ENCODE measurements around the gene SNX27. TPM values are rescaled to one million over a fixed set of nuclear protein-coding genes. Genes with fewer than 3 reads are reported as not detected.
"Not testable (repeated sequence)": the region's sequence is repeated elsewhere in the genome, so short reads cannot be mapped to it uniquely, and the experiment has no call there.

SNX27 gene
- total RNA-seq, 2 donors from 2014 or later = 33.6 to 36.3 TPM

GRCh38 chr1:151639466-151639865 lies 27.6 kb downstream of the SNX27 start:
- no peaks in the 10 kb centered on the region for H3K27me3 Mint-ChIP-seq
- ATAC-seq (replicated peaks) = no peak
- peaks cover 9% of the 10 kb centered on the region for H3K36me3 Mint-ChIP-seq (ENCODE audit: low read depth)
- no peak overlapping the region for H3K4me3 Mint-ChIP-seq
- no peaks in the 10 kb centered on the region for H3K9me3 Mint-ChIP-seq
- no peak overlapping the region for H3K27ac Mint-ChIP-seq
- H3K4me1 Mint-ChIP-seq = peaks cover 13% of the 10 kb centered on the region

GRCh38 chr1:151641229-151641628 lies 29.4 kb downstream of the SNX27 start:
- Mint-ChIP-seq H3K36me3 (ENCODE audit: low read depth) (peaks cover 16% of the 10 kb centered on the region), H3K4me1 (peaks cover 17% of the 10 kb centered on the region), H3K27me3 (no peaks in the 10 kb centered on the region), H3K9me3 (no peaks in the 10 kb centered on the region), H3K4me3 (no peak overlapping the region), H3K27ac (no peak overlapping the region)
- ATAC-seq (replicated peaks) = peak; percentile 80

GRCh38 chr1:151643085-151643484 lies 31.2 kb downstream of the SNX27 start:
- Mint-ChIP-seq H3K4me1 (peaks cover 17% of the 10 kb centered on the region), H3K36me3 (ENCODE audit: low read depth) (peaks cover 23% of the 10 kb centered on the region)
- H3K27me3 Mint-ChIP-seq; ATAC-seq (replicated peaks); H3K27ac Mint-ChIP-seq; H3K4me3 Mint-ChIP-seq; H3K9me3 Mint-ChIP-seq: not testable (repeated sequence)

GRCh38 chr1:151644001-151644400 lies 32.2 kb downstream of the SNX27 start:
- no peak for ATAC-seq (replicated peaks)
- H3K27ac Mint-ChIP-seq = no peak overlapping the region
- H3K4me3 Mint-ChIP-seq = no peak overlapping the region
- no peaks in the 10 kb centered on the region for H3K27me3 Mint-ChIP-seq
- H3K9me3 Mint-ChIP-seq = no peaks in the 10 kb centered on the region
- peaks cover 30% of the 10 kb centered on the region for H3K36me3 Mint-ChIP-seq (ENCODE audit: low read depth)
- H3K4me1 Mint-ChIP-seq = peaks cover 17% of the 10 kb centered on the region

GRCh38 chr1:151653397-151653796 lies 41.5 kb downstream of the SNX27 start:
- H3K27me3 Mint-ChIP-seq = no peaks in the 10 kb centered on the region
- no peak overlapping the region for H3K4me3 Mint-ChIP-seq
- peaks cover 11% of the 10 kb centered on the region for H3K4me1 Mint-ChIP-seq
- no peak overlapping the region for H3K27ac Mint-ChIP-seq
- H3K9me3 Mint-ChIP-seq = no peaks in the 10 kb centered on the region
- ATAC-seq (replicated peaks) = no peak
- H3K36me3 Mint-ChIP-seq (ENCODE audit: low read depth) = peaks cover 20% of the 10 kb centered on the region

GRCh38 chr1:151655371-151655770 lies 43.5 kb downstream of the SNX27 start:
- Mint-ChIP-seq H3K36me3 (ENCODE audit: low read depth) (peaks cover 37% of the 10 kb centered on the region), H3K27me3 (no peaks in the 10 kb centered on the region), H3K4me3 (no peak overlapping the region), H3K4me1 (peaks cover 11% of the 10 kb centered on the region), H3K9me3 (no peaks in the 10 kb centered on the region), H3K27ac (no peak overlapping the region)
- ATAC-seq (replicated peaks) = no peak

- peaks cover 82% of the 10 kb centered on the region for H3K36me3 Mint-ChIP-seq (ENCODE audit: low read depth)
- H3K4me1 Mint-ChIP-seq = peaks cover 12% of the 10 kb centered on the region
- peak overlapping the region; percentile 45 for H3K27ac Mint-ChIP-seq
- H3K4me3 Mint-ChIP-seq = peak overlapping the region; percentile 11
- no peaks in the 10 kb centered on the region for H3K27me3 Mint-ChIP-seq
- ATAC-seq (replicated peaks) = no peak
- H3K9me3 Mint-ChIP-seq = no peaks in the 10 kb centered on the region
These were observed 49.9 kb downstream of the SNX27 start for GRCh38 chr1:151661751-151662150.

- peaks cover 6% of the 10 kb centered on the region for H3K4me1 Mint-ChIP-seq
- peaks cover 91% of the 10 kb centered on the region for H3K36me3 Mint-ChIP-seq (ENCODE audit: low read depth)
- peaks cover 4% of the 10 kb centered on the region for H3K9me3 Mint-ChIP-seq
- no peak overlapping the region for H3K27ac Mint-ChIP-seq
- H3K27me3 Mint-ChIP-seq = no peaks in the 10 kb centered on the region
- H3K4me3 Mint-ChIP-seq = no peak overlapping the region
- ATAC-seq (replicated peaks) = no peak
These were observed 56.2 kb downstream of the SNX27 start for GRCh38 chr1:151668090-151668489.

- peaks cover 94% of the 10 kb centered on the region for H3K36me3 Mint-ChIP-seq (ENCODE audit: low read depth)
- not testable (repeated sequence) for H3K27me3 Mint-ChIP-seq; H3K27ac Mint-ChIP-seq; H3K4me3 Mint-ChIP-seq; ATAC-seq (replicated peaks); H3K4me1 Mint-ChIP-seq; H3K9me3 Mint-ChIP-seq
These were observed 58.3 kb downstream of the SNX27 start for GRCh38 chr1:151670036-151670675.

GRCh38 chr1:151673407-151673806 lies 61.6 kb downstream of the SNX27 start:
- no peaks in the 10 kb centered on the region for H3K27me3 Mint-ChIP-seq
- no peak overlapping the region for H3K4me3 Mint-ChIP-seq
- no peak for ATAC-seq (replicated peaks)
- no peaks in the 10 kb centered on the region for H3K4me1 Mint-ChIP-seq
- H3K27ac Mint-ChIP-seq = peak overlapping the region; percentile 31
- peaks cover 4% of the 10 kb centered on the region for H3K9me3 Mint-ChIP-seq
- H3K36me3 Mint-ChIP-seq (ENCODE audit: low read depth) = peaks cover 78% of the 10 kb centered on the region

- Mint-ChIP-seq H3K9me3 (no peaks in the 10 kb centered on the region), H3K36me3 (ENCODE audit: low read depth) (peaks cover 52% of the 10 kb centered on the region), H3K4me3 (no peak overlapping the region), H3K27ac (no peak overlapping the region), H3K27me3 (no peaks in the 10 kb centered on the region), H3K4me1 (peaks cover 3% of the 10 kb centered on the region)
- ATAC-seq (replicated peaks) = no peak
These were observed 68.5 kb downstream of the SNX27 start for GRCh38 chr1:151680391-151680790.

- Mint-ChIP-seq H3K4me1 (peaks cover 3% of the 10 kb centered on the region), H3K9me3 (no peaks in the 10 kb centered on the region), H3K4me3 (no peak overlapping the region), H3K27ac (no peak overlapping the region), H3K27me3 (no peaks in the 10 kb centered on the region), H3K36me3 (ENCODE audit: low read depth) (peaks cover 55% of the 10 kb centered on the region)
- ATAC-seq (replicated peaks) = no peak
These were observed 69.0 kb downstream of the SNX27 start for GRCh38 chr1:151680826-151681225.

GRCh38 chr1:151681923-151682322 lies 70.1 kb downstream of the SNX27 start:
- Mint-ChIP-seq H3K27me3 (no peaks in the 10 kb centered on the region), H3K4me3 (no peak overlapping the region), H3K36me3 (ENCODE audit: low read depth) (peaks cover 64% of the 10 kb centered on the region), H3K27ac (no peak overlapping the region), H3K9me3 (no peaks in the 10 kb centered on the region), H3K4me1 (peaks cover 3% of the 10 kb centered on the region)
- ATAC-seq (replicated peaks) = no peak

- ATAC-seq (replicated peaks); H3K9me3 Mint-ChIP-seq; H3K4me1 Mint-ChIP-seq; H3K27me3 Mint-ChIP-seq; H3K4me3 Mint-ChIP-seq; H3K27ac Mint-ChIP-seq: not testable (repeated sequence)
- H3K36me3 Mint-ChIP-seq (ENCODE audit: low read depth) = peaks cover 65% of the 10 kb centered on the region
These were observed 71.1 kb downstream of the SNX27 start for GRCh38 chr1:151682901-151683300.

GRCh38 chr1:151684128-151684527 lies 72.3 kb downstream of the SNX27 start:
- peaks cover 3% of the 10 kb centered on the region for H3K4me1 Mint-ChIP-seq
- no peaks in the 10 kb centered on the region for H3K27me3 Mint-ChIP-seq
- H3K4me3 Mint-ChIP-seq = no peak overlapping the region
- H3K27ac Mint-ChIP-seq = no peak overlapping the region
- ATAC-seq (replicated peaks) = no peak
- H3K9me3 Mint-ChIP-seq = no peaks in the 10 kb centered on the region
- peaks cover 58% of the 10 kb centered on the region for H3K36me3 Mint-ChIP-seq (ENCODE audit: low read depth)

- H3K27me3 Mint-ChIP-seq = no peaks in the 10 kb centered on the region
- no peak for ATAC-seq (replicated peaks)
- peaks cover 1% of the 10 kb centered on the region for H3K4me1 Mint-ChIP-seq
- H3K27ac Mint-ChIP-seq = no peak overlapping the region
- H3K36me3 Mint-ChIP-seq (ENCODE audit: low read depth) = peaks cover 40% of the 10 kb centered on the region
- no peak overlapping the region for H3K4me3 Mint-ChIP-seq
- H3K9me3 Mint-ChIP-seq = no peaks in the 10 kb centered on the region
These were observed 74.7 kb downstream of the SNX27 start for GRCh38 chr1:151686561-151686960.

Measured in activated T-helper 17 cell treated with anti-CD3 and anti-CD28 coated beads, Interleukin-2, amount 50 U/mL, for 72 hours (primary cell).